NCI-H146 (cell line): Measurements from ENCODE around the gene COTL1.
"Not testable (repeated sequence)": the region's sequence is repeated elsewhere in the genome, so short reads cannot be mapped to it uniquely, and the experiment has no call there.

Experiments
- DNase-seq: peaks from one replicate; lab custom pipeline; 2025; lab: John Stamatoyannopoulos, UW

COTL1 gene

GRCh38 chr16:84528322-84528721 lies 89.6 kb downstream of the COTL1 start:
- DNase-seq = no peak

- no peak for DNase-seq
Observed at GRCh38 chr16:84527532-84528269, 90.2 kb downstream of the COTL1 start.

GRCh38 chr16:84526794-84527531 lies 90.9 kb downstream of the COTL1 start:
- DNase-seq = no peak

GRCh38 chr16:84524941-84525581 lies 92.8 kb downstream of the COTL1 start:
- not testable (repeated sequence) for DNase-seq

GRCh38 chr16:84524346-84524920 lies 93.4 kb downstream of the COTL1 start:
- DNase-seq = no peak

- no peak for DNase-seq
Observed at GRCh38 chr16:84521497-84521770, 96.4 kb downstream of the COTL1 start.

- DNase-seq = peak; percentile 96
Observed at GRCh38 chr16:84520725-84521496, 97.0 kb downstream of the COTL1 start.

GRCh38 chr16:84519855-84520254 lies 98.0 kb downstream of the COTL1 start:
- DNase-seq = no peak

GRCh38 chr16:84518804-84519341 lies 99.0 kb downstream of the COTL1 start:
- DNase-seq = peak; percentile 74

- not testable (repeated sequence) for DNase-seq
Observed at GRCh38 chr16:84518220-84518619, 99.7 kb downstream of the COTL1 start.

- no peak for DNase-seq
Observed at GRCh38 chr16:84517366-84517765, 100.5 kb downstream of the COTL1 start.
